GM13977 (cell line): ENCODE data around the gene DHX30.

Source experiments
- DNase-seq: peaks from one replicate; pipeline ENCODE4 v3.0.0; 2012; ENCODE audit warnings: low spot score
- in situ Hi-C: fragments of 300-500 bp; cut with MboI; formaldehyde crosslinking; loops from one replicate; pipeline ENCODE4 v1.12.0; 2022; ENCODE audit warnings: low sequenced_read_pairs, low pct_unique_long_range_greater_than_20kb, mixed read lengths, inconsistent platforms; ENCODE audit not compliant: unreplicated experiment
- TF ChIP-seq, protein P1 (sequence below): IDR thresholded peaks from 2 replicates; pipeline ENCODE4 v1.5.1; 2012; ENCODE audit warnings: mild to moderate bottlenecking, control low read depth; ENCODE audit not compliant: insufficient read depth; ENCODE audit errors: extremely low read depth, missing control alignments

Gene DHX30

DNA sequence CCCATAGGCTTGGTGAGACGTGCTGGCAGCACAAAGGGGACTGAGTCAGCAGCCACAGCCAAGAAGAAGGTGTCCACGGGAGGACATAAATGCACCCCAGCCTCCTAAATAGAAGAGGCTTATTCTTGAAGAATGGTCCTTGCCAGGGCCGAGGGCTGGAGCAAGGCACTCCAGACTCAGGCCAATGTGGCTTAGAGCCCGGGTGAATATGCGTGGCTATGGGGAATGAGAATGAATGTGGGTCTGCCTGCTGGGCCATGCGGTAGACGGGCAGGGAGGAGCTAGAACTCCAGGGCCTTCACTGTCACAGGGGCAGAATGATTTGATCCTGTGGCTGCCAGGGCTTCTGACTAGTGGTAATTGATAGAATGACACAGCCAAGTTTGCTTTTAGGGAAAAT lies 34.0 kb downstream of the DHX30 start:
- TF ChIP-seq, protein P1, sequence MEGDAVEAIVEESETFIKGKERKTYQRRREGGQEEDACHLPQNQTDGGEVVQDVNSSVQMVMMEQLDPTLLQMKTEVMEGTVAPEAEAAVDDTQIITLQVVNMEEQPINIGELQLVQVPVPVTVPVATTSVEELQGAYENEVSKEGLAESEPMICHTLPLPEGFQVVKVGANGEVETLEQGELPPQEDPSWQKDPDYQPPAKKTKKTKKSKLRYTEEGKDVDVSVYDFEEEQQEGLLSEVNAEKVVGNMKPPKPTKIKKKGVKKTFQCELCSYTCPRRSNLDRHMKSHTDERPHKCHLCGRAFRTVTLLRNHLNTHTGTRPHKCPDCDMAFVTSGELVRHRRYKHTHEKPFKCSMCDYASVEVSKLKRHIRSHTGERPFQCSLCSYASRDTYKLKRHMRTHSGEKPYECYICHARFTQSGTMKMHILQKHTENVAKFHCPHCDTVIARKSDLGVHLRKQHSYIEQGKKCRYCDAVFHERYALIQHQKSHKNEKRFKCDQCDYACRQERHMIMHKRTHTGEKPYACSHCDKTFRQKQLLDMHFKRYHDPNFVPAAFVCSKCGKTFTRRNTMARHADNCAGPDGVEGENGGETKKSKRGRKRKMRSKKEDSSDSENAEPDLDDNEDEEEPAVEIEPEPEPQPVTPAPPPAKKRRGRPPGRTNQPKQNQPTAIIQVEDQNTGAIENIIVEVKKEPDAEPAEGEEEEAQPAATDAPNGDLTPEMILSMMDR = no peak
- DNase-seq = no peak
- in situ Hi-C loops = loop anchor here (10.0 kb wide), 2 partner anchors 158 to 318 kb away; no protein-coding TSS in a partner anchor

DNA sequence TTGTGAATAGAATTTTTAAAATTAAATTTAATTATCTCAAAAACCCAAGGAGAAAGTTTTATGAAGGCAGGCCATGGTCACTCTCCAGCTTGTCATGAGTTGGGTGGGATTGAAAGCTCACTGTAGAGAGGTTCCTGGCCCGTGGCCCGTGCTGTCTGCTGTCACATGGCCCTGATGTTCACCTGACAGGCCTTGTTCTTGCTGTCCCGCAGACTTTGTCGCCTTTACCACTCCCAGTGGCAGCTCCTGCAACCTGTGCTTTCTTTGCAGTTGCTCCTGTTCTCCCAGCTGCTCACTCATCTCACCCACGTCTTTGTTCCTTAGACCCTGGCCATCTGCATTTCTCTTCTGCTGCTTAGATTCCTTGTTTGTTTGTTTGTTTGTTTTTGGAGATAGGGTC lies 35.6 kb downstream of the DHX30 start:
- TF ChIP-seq, protein P1 = no peak
- in situ Hi-C loops = loop anchor here (10.0 kb wide), 2 partner anchors 156 to 316 kb away; no protein-coding TSS in a partner anchor
- no peak for DNase-seq

DNA sequence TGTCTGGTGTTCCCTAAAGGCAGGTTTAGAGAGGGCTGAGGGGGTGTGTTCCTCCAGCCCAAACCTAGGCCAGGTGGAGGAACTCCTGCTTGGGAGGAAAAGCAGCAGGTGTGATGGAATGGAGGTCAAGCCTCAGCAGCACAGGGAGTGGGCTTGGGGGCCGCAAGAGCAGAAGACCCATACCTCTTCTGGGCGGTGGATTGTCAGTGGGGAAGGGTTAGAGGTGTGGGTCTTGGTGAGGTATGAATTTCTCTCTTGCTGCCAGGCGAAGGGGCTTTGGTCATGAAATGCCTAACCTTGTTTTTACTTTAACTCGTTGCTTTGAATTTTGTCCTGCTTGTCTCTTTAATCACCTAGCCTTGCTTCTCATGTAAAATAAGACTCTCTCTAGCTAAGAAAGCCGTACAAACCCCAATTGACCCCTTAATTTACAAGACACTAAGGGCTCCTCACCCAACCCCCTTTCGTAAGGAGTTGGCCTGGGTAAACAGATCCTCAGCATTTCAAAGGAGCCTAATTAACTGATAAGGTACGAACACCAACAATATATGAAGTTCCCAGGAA lies 38.9 kb downstream of the DHX30 start:
- DNase-seq = no peak
- TF ChIP-seq, protein P1 = no peak
- in situ Hi-C loops = no loop called here

DNA sequence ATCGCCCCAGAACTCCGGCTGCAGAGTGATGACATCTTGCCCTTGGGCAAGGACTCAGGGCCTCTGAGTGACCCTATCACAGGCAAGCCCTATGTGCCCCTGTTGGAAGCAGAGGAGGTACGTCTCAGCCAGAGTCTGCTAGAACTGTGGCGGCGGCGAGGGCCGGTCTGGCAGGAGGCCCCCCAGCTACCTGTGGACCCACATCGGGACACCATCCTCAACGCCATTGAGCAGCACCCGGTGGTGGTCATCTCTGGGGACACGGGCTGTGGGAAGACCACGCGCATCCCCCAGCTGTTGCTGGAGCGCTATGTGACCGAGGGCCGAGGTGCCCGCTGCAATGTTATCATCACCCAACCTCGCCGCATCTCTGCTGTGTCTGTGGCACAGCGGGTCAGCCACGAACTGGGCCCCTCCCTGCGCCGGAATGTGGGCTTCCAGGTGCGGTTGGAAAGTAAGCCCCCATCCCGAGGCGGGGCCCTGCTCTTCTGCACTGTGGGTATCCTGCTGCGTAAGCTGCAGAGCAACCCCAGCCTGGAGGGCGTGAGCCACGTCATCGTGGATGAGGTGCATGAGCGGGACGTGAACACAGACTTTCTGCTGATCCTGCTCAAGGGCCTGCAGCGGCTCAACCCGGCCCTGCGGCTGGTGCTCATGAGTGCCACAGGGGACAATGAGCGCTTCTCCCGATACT lies 43.4 kb downstream of the DHX30 start:
- DNase-seq = no peak
- TF ChIP-seq, protein P1 = no peak
- in situ Hi-C loops = no loop called here

DNA sequence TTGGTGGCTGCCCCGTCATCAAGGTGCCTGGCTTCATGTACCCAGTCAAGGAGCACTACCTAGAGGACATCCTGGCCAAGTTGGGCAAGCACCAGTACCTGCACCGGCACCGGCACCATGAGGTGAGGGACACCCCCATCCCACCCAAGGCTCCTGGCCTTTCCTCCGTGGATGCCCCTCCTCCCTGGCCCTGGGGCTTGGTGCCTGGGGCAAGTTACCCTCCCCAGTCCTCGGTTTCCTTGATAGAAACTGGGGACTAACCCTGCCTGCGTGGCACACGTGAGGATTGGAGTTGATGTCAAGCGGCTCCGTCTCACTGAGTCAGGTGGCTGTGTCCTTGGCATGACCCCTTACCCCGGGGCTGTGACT lies 43.9 kb downstream of the DHX30 start:
- TF ChIP-seq, protein P1 = no peak
- DNase-seq = no peak
- in situ Hi-C loops = no loop called here

DNA sequence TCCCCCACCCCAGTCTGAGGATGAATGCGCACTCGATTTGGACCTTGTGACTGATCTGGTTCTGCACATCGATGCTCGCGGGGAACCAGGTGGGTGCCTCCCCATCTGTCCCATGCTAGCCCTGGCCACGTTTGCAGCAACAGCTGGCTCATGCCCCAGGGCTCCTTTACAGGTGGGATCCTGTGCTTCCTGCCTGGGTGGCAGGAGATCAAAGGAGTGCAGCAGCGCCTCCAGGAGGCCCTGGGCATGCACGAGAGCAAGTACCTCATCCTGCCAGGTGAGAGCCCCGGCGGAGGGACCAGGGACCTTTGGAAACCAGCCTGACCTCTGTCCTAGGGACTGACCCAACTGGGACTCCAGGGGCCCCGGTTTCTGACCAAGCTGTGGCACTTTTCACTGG lies 44.3 kb downstream of the DHX30 start:
- TF ChIP-seq, protein P1 = no peak
- no peak for DNase-seq
- in situ Hi-C loops = no loop called here
